ENCODE results near the gene BIN2.

BIN2 gene

GRCh38 chr12:51334764-51335163, 10.8 kb upstream of the BIN2 start:
- TF ChIP-seq TAF1 (IDR thresholded peaks at IDR 0.05; ENCODE audit: borderline replicate concordance, insufficient read depth, low read length), result no peak
- TF ChIP-seq POLR2AphosphoS5 (IDR thresholded peaks at IDR 0.05; ENCODE audit: low read depth, low read length), result no peak
- TF ChIP-seq SIN3A (IDR thresholded peaks at IDR 0.05; ENCODE audit: borderline replicate concordance, insufficient read depth, low read length), result no peak
- TF ChIP-seq FOXP2 (optimal IDR thresholded peaks at IDR 0.05; ENCODE audit: borderline replicate concordance, extremely low read depth, extremely low read length, insufficient read depth), result no peak
- TF ChIP-seq REST (IDR thresholded peaks at IDR 0.05; ENCODE audit: insufficient read depth in 1 of 2, low read depth in 2 of 2, low read length in 2 of 2), result no peak

DNA sequence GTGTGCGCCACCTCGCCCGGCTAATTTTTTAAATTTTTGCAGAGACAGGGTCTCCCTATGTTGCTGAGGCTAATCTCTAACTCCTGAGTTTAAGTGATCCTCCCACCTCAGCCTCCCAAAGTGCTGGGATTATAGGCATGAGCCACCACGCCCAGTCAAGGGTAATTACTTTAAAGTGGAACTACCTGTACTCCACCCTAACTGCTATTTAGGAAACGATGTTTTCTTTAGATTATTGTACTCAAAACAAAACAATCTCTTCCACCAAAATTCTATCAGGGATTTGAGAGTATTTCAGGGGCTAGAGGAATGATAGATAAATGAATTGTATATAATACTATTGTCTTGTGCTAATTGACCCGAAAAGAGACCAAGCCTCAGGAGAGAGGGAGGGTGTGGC, 9.6 kb upstream of the BIN2 start:
- TF ChIP-seq TAF1 (IDR thresholded peaks at IDR 0.05; ENCODE audit: borderline replicate concordance, insufficient read depth, low read length), result no peak
- no peak for TF ChIP-seq REST (IDR thresholded peaks at IDR 0.05; ENCODE audit: insufficient read depth in 1 of 2, low read depth in 2 of 2, low read length in 2 of 2)
- TF ChIP-seq FOXP2 (optimal IDR thresholded peaks at IDR 0.05; ENCODE audit: borderline replicate concordance, extremely low read depth, extremely low read length, insufficient read depth), result no peak
- no peak for TF ChIP-seq POLR2AphosphoS5 (IDR thresholded peaks at IDR 0.05; ENCODE audit: low read depth, low read length)
- TF ChIP-seq SIN3A (IDR thresholded peaks at IDR 0.05; ENCODE audit: borderline replicate concordance, insufficient read depth, low read length), result no peak

- TF ChIP-seq TAF1 (IDR thresholded peaks at IDR 0.05; ENCODE audit: borderline replicate concordance, insufficient read depth, low read length), result no peak
- TF ChIP-seq SIN3A (IDR thresholded peaks at IDR 0.05; ENCODE audit: borderline replicate concordance, insufficient read depth, low read length), result no peak
- TF ChIP-seq FOXP2 (optimal IDR thresholded peaks at IDR 0.05; ENCODE audit: borderline replicate concordance, extremely low read depth, extremely low read length, insufficient read depth), result no peak
These were observed 6.2 kb upstream of the BIN2 start for GRCh38 chr12:51330186-51330585.

DNA sequence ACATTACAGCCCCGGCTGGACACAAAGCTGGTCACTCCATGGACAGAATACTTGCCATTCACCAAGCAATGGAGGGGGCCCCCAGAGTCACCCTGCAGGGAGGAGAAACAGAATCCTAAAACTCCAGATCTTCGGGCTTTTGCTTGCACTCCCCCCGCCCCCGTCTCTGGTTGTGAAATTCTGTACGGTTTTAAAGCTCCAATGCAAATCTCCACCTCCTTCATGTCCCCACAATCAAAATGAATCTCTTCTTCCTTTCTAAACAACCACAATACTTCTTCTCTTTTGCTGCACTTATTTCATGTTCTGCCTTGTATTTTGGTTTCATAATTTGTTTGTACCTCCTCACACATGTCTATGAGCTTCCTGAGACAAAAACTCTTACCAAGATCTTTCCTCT, 5.8 kb upstream of the BIN2 start:
- TF ChIP-seq POLR2AphosphoS5 (IDR thresholded peaks at IDR 0.05; ENCODE audit: low read depth, low read length) (no peak), TAF1 (IDR thresholded peaks at IDR 0.05; ENCODE audit: borderline replicate concordance, insufficient read depth, low read length) (no peak), REST (IDR thresholded peaks at IDR 0.05; ENCODE audit: insufficient read depth in 1 of 2, low read depth in 2 of 2, low read length in 2 of 2) (no peak), FOXP2 (optimal IDR thresholded peaks at IDR 0.05; ENCODE audit: borderline replicate concordance, extremely low read depth, extremely low read length, insufficient read depth) (no peak), SIN3A (IDR thresholded peaks at IDR 0.05; ENCODE audit: borderline replicate concordance, insufficient read depth, low read length) (no peak)

DNA sequence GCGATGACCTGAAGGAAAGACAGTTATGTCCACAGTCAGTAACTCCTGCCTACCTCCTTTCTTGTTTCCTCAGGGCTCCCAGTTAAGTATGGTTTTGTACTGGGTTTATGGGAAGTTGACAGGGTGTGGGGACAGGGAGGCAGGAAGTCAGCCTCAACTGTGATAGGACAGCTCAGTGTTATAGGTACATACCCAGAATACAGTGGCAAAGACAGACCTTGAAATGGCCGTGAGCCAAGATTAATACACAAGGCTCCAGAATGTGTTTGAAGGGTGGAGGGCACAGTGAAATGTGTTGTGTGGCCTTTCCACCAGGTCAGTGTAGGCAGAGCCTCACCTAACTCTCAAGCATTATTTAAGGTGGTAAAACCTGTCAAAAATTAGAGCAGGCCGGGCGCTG, 4.6 kb upstream of the BIN2 start:
- no peak for TF ChIP-seq POLR2AphosphoS5 (IDR thresholded peaks at IDR 0.05; ENCODE audit: low read depth, low read length)
- TF ChIP-seq TAF1 (IDR thresholded peaks at IDR 0.05; ENCODE audit: borderline replicate concordance, insufficient read depth, low read length), result no peak
- no peak for TF ChIP-seq REST (IDR thresholded peaks at IDR 0.05; ENCODE audit: insufficient read depth in 1 of 2, low read depth in 2 of 2, low read length in 2 of 2)
- no peak for TF ChIP-seq FOXP2 (optimal IDR thresholded peaks at IDR 0.05; ENCODE audit: borderline replicate concordance, extremely low read depth, extremely low read length, insufficient read depth)
- TF ChIP-seq SIN3A (IDR thresholded peaks at IDR 0.05; ENCODE audit: borderline replicate concordance, insufficient read depth, low read length), result no peak

All from PFSK-1 (cell line).